Skin of body (tissue), 2 donors: Measurements from ENCODE around the gene NALCN. TPM values are rescaled to one million over a fixed set of nuclear protein-coding genes. Genes with fewer than 3 reads are reported as not detected.

Experiments
- DNase-seq: peaks from one replicate; lab custom pipeline; 2025; lab: John Stamatoyannopoulos, UW
- total RNA-seq: library from RNA; depleted of rRNA; stranded (reverse); fragments of >200 nt; gene quantifications from one replicate; pipeline ENCODE4 v1.2.3, GENCODE V29; 2014

Gene NALCN
- total RNA-seq, 1 donor from 2014 or later = 1.8 TPM

DNA sequence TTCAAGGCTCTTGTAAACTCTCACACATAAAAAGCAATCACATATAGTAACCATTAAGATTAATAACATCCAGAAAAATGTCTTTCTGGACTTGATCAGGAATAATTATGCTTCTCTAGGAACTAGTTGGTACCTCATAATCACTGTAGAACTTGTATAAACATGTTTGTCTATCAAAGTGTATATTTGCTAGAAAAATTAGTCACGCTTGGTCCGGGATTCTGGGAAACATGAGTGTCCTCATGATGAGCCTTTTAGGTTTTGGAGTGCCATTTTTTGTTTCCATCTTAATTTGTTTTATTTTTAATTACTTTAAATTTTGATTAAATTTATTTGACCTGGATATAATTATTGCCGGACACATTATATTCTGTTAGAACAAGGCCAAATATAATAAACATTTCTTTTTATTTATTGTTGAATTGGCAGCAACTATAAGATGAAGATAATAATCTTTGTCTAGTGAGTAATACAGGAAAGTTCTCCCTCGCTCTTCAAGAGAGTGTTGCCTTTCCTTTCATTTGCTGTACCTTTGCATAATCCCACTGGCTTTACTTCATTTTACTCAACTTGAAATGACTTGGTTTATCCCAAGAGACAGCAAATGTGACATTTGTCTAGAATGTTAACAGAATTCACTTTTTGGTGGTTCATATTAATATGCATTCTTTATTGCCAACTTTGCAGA is 207.0 kb downstream of the NALCN start:
- no peak for DNase-seq

DNA sequence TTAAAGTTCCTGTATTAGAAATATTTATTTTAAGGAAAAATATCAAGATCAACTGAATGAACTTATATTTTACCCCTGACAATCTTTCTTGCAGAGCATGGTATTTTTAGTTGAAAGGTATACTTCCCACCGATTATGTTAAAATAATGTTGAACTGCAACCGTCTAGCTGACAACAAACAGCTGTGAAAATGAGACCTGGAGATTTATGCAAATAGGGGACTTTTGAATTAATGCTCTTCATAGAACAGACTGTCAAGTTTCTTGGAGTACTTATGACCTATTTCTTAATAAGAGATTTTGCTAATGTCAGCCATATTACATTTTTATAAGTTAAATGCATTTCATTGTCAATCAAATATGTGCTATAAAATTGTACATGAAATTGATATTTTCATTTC is 210.9 kb downstream of the NALCN start:
- no peak for DNase-seq

DNA sequence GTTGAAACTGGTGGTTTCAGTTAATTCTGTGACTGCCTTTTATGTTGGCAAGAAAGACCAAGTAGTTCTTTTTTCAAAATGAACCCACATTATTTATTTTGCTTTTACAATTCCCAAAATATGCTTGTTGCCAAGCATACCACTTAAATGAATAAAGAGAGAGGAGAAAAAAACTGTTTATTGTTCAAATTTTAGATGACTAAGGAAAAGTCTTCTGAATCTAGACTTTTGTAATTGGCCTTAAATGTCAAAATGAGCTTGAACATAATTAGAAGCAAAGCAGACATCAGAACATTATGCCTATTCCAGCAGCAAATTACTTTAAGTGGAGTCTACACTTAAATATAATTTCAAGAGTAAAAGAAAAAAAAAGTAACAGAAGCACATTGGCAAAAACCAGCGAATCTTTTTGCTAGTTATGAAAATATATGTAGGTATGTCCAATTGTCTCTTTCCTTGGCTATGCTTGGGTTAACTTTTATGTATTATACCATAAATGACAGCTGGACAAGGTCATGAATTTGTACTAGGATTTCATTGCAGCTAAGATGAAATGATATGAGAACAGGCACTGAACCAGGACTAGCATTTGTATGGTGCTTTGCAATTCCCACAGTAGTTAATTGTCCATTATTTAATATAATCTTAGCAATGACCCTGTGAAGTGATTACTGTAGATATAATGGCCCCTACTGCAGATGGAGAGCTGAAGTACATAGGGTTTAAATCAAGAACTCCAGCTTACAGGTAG is 211.9 kb downstream of the NALCN start:
- DNase-seq = no peak

DNA sequence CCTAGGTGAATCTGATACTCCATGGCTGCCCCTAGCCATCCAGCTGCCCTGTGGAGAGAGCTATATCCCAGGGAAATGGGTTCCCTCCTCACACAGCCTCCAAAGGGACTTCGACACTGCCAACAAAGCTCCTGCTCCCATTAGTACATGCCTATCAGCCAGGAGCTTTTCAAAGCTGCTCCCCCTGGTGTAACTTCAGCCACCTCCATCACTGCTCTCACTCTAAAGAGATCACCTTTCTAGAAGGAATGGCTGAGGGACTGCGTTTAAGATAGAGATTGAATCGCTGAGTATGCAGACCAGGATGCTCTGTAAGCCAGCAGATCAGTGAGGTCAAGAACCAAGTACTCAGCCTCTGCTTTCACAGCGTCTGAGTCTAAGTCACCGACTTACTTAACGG is 213.7 kb downstream of the NALCN start:
- no peak for DNase-seq

DNA sequence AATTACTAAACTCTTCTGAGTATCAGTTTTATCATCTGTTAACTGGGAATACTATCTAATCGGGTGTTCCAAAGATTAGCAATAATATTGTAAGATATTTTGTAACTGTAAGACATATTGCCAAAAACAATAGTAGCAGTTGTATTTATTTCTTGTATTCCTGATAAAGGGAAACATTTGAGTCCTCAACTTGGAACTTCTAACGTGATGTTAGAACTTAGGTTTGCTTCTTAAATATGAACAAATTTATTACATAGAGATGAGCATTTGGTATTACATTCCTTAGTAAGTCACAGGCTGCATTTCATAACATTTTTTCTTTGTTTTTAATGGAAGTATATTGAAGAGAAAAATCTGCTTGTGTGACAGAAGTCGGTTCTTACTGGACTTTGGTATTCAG is 225.3 kb downstream of the NALCN start:
- DNase-seq = no peak

DNA sequence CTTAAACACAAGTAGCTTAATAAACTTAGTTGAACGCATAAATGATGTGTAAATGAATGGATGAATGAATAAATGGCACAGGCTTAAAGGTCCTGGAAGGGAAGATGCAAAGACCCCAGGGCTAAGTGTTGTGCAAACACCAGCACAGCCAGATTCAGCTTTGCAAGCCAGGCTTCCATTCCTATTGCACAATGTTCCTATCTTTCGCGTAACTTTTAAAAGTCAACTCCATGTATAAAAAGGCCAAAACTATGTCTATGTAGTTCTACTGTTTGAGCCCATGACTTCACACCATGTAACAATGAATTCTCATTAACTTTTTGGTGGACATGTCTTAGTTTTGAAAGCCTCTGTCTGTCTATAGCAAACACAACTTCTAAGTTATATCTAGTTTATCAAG is 226.0 kb downstream of the NALCN start:
- DNase-seq = no peak

DNA sequence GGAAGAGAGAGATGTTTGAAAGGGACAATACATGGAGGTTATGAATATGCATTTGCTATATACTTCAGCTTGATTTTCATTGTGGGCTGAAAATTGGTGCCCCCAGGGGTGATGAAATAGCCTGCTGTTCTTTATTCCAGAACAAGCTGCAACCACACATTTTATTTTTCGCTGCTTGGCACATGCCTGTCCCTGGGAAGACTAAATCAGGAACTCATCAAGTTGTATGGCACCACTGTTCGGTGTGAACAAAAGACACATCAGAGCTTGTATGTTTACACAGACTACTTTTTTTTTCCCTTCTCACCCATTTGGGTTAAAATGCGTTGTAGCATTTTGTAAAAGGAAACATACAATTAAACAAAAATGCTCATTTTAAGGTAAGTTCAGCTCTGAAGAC is 230.7 kb downstream of the NALCN start:
- DNase-seq = no peak

DNA sequence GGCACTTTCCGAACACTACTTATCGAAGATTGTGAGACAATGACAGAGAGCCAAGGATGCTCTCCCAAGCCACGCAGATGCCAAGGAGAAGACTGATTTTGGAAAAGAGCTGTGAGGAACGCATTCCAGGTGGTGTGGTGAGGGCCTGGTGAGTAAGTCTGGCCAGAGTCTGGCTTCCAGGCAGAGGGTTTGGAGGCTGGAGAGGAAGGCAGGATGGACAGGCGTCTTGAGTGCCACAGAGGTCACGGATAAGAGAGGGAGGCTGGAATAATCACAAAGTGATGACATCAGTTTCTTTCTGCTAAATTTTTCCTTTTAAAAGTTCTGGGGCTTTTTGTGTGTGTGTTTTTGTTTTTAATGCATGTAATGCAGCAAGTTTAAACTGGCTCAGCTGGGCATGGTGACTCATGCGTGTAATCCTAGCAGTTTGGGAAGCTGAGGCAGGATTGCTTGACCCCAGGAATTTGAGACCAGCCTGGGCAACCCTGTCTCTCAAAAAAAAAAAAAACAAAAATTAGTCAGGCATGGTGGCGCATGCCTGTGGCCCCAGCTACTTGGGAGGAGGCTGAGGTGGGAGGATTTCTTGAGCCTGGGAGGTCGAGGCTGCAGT is 235.1 kb downstream of the NALCN start:
- DNase-seq = no peak

DNA sequence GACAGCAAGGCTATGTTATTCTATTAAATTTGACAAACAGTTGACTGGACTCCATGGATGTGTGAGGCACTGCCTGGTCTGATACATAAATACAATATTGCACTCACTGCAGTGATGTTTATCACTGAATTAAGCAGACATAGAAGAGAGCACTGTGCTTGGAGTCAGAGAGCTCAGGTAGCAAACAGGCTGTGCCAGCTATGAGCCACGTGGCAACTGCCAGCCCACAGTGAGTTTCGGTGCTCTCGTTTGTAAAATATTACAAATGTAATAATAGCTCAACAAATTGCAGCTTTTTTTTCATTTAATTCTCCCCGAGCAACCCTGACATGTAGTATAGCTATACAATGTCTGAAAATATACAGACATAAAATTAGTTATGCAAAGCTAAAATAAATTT is 237.3 kb downstream of the NALCN start:
- no peak for DNase-seq

DNA sequence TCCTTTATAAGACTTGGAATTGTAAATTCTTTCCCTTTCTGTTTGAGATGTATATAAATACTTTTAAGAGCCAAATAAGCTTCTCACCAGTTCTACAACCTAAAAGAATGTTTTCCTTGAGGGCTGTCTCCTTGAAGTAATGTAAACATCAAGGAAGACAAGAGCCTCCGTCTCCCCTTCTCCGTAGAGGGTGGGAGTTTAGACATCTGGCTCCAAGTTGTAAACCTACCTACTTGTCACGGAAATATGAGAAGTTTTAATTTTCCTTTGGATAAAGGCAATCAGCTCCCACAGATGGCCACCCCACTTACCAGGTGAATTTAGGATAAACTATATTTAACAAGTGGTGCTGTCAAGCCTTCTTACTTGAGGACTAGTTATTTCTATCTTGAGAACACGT is 237.9 kb downstream of the NALCN start:
- DNase-seq = no peak

DNA sequence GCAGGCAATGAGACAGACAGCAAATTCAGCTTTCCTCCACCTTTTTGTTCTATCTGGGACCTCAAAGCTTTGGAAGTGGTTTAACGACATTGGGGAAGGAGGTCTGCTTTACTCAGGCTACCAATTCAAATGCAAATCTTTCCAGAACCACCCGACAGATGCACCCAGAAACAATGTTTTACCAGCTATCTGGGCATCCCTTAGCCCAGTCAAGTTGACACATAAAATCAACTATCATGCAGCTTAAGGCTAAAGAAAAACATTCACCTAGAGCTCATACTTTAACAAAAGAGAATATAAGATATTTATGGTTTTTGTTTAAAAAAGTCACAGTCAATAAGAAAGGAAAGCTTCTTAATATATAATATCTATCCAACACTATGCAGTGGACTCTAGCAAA is 246.0 kb downstream of the NALCN start:
- no peak for DNase-seq

DNA sequence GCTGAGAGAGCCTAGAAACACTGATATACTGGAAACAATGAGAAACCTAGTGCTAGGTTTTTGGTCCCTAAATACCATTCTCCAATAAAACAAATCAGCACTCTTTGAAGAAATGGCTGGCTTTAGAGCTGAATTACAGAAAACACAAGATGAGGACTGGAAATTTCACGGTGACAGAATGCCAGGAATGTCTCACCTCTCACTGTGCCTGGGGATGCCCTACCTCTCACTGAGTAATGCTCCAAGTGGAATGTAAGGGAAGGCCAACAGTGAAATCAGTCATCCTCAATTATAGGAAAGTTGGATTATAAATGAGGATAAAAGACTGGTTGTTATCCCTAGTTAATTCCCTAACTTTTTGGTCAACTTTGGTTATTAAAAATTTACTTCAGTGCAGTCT is 259.0 kb downstream of the NALCN start:
- no peak for DNase-seq

DNA sequence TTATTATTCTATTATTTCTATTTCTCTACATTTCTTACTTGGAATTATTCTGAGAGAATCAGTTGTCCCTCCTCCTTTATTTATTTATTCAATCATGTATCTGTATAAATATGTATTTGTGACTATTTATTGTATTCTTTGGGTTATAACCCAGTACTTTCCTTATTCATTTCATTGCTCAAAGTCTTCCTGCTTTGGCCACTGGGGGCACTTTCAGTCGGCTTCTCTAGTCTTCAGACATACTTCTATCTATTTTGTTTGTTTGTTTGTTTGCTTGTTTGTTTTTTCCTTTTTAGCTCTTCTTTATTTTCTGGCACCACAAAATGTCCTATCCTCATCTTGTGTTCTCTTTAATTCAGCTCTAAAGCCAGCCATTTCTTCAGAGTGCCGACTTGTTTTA is 260.4 kb downstream of the NALCN start:
- DNase-seq = no peak

DNA sequence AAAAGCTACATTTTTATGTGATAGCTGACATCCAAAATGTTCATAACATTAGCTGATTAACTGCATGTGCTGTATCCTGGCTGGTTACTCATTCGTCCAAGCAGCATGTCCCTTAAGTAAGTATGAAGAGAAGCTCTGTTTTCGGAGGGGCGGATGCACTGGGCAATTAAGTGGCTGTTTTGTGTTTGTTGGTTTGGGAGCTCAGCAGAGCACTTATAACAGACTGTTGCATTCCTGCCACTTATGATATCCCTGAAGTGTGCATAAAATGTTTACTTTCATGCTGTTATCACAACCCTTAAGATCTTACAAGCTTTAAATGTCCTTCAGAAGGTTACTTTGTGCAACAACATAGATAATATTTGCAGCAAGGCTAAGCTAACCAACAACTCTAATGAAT is 264.1 kb downstream of the NALCN start:
- DNase-seq = no peak

DNA sequence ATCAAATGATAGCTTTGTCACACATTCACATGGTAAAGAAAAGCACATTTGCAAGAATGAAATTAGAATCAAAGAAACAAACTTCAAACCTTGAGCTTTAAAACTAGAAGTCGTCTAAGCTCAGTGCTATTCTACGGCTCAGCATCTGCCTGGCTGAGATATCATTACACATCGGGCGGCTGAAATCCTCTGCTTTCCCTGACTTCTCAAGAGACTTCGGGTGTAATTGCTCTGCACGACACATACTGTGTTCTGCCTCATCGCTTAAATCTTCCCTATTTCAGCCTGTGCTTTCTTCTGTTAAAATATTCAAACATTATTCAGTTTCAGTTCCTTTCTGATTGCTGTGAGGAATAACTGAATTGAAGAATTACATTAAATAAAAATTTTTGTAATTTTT is 265.3 kb downstream of the NALCN start:
- DNase-seq = no peak

DNA sequence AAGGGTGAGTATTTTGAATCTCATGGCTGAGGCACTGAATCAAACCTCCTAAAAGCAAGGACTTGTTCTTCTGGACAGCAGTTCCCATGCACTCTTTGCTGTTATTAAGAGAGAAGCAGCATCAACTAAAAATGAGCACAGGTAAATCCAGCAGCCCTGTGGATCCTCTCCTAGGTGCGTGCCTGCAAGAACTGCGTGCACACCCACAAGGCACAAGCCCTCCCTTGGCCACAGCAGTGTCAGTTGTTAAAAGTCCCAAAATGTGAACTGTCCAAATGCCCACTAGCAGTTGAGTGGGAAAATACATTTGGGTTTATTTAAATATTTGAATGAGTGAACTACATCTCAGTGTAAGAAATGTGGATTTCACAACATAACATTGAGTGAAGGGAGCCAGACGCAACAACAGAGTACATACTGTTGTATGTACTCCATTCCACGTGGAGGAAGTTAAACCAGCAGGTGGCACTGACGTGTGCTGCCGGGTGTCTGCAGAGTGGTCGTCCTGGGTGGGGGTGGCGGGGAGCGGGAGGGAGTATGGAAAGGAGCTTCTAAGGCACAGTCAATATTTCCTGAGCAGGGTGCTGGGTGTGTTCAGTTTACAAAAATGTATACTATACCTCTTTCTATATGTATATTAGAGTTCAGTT is 266.4 kb downstream of the NALCN start:
- DNase-seq = no peak

DNA sequence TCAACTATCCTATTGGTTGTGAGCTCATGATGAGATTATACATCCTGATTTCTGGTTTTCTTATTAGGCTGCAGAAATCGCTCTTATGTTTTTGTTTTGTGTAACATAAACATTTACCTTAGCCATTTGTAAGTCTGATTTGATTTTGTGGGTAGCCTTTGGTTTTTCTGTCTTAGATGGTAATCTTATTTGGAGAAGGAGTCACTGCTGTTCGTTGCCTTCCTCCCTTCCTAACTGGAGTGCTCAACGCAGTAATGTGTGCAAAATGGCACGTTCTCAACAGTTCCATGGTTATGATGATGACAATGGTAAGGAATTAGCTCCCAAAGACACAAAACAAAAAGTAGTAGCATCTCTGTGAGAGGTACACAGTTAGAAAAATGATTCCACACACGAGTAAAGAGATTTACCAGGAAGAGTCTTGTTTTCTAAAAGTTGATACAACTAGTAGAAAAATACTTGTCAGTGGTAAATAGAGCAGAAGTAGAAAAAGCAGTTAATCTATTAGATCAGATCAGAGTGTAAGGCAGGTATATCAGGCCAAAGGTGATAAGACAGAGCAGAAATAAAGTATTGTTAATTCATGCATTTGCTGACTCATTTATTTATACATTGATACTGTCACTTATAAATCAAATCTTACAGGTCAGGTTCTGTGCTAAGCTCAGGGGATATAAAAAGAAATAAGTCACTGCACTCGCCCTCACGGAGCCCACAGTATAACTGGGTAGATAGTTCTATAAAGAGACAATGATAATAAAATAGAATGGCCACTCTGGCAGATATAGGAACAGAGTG is 270.0 kb downstream of the NALCN start:
- DNase-seq = no peak

DNA sequence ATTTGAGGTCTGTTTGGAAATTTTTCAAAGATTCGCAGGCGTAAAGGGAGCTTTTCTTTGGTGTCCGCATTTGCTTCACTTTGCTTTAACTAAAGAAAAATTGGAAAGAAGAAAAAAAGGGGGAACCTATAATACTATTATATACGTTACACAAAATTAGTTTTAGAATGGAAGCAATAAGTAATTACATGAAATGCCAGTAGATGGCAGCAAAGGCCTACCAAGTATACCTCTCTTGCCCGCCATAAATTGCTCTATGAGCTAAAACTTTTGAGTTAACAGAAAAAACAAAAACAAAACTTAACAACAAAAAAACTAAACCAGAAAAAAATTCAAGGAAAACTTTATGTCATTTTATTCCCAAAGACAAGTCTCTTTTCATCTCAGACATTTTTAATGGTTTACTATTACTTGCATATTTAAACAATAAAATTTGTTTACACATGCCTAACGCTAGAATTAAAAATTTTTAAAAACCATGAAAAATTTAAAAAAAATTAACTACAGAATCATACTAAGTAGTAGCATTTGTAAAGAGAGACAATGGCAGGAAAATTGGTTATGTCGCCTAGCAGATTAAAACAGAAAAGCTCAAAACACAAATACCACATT is 271.4 kb downstream of the NALCN start:
- no peak for DNase-seq

DNA sequence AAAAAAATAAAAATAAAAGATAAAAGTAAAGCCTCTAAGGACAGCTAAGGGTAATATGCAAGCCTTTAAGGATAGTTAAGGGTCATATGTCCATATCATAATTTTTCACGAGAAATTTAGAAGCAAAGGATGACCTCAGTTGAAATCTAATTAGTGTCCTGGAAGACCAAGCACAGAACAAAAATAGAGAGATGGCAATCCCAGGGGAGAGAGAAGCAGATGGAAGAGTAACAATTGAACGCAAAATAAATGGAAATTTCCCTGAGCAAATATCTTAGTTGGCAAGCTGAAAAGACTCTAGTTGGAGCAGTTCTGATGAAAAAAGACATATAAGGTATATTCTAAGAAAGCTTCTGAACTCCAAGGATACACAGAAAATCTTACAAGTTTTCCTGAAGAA is 275.4 kb downstream of the NALCN start:
- no peak for DNase-seq

DNA sequence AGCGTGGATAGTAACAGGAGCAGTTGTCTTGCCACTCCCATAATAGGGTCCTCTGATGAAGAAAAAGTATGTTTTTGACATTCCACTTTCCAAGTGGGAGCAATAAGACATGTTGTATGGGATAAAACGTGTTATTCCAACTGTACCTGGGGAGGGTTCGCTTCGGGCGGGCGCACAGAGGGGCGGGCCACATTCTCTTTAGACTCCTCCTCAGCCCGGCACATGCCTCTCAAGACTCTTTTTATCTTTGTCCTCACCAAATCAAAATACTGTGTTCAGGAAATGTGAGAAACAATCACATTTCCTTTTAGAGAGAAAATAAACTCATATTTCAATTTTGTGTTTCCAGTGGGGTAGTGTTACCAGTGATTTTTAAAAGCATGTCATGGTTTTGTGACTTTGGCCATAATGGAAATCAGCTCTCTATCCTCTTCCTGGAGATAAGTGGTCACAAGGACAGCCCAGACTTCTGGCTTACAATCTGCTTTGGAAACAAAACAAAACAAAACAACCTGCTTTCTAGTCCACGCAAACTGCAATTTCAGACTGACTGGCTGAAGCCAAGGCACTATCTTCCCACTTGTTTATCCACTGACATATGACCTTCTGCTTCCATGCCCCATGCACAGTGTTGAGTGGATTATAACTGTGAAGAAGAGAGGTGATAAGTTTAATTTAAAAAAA is 276.1 kb downstream of the NALCN start:
- no peak for DNase-seq

DNA sequence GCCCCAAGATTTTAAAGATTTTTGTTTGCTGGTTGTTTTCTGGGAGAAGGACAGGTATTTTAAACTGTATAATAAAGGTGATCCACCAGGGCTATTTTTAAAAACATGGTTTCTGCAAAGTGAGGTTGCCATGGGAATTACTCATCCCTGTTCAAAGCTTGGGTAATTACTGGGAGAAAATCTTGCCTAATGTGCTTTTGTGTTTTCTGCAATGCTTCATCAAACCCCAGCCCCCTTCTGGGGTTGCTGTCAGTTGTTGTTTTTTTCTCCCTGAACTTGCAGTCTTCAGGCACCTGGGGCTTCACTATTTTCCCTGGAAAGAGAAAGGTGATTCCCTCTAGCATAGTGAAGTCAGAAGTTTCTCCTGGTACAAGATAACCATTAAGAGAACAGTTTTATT is 277.2 kb downstream of the NALCN start:
- DNase-seq = no peak
